Left renal pelvis (tissue), 4 donors: Measurements from ENCODE around the gene ACCS. TPM values are rescaled to one million over a fixed set of nuclear protein-coding genes. Genes with fewer than 3 reads are reported as not detected.

Experiments
- DNase-seq, 4 donors: peaks; one replicate each; pipeline ENCODE4 v3.0.0-alpha.2; 2013; ENCODE audit warnings: low read depth in 4 of 4, low spot score in 3 of 4
- polyA plus RNA-seq, 4 donors: library from polyadenylated mRNA; unstranded; fragments of 120-200 nt; gene quantifications; one replicate each; pipeline ENCODE4 v1.2.1, GENCODE V29; 2013; ENCODE audit not compliant: insufficient read length in 4 of 4

ACCS gene
- polyA plus RNA-seq, 4 donors: 19.6 to 52.3 (median 40.5) TPM

DNA sequence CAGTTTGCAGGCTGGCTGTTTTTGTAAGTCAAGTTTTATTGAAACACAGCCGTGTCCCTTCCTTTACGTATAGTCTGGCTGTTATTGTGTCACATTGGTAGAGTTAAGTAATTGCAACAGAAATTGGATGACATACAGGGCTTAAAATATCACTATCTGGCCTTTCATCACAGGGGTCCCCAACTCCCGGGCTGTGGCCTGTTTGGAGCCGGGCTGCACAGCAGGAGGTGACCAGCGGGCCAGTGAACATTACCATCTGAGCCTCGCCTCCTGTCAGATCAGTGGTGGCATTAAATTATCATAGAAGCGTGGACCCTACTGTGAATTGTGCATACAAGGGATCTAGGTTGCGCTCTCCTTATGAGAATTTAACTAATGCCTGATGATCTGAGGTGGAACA lies 61.1 kb downstream of the ACCS start:
- DNase-seq: no peak

DNA sequence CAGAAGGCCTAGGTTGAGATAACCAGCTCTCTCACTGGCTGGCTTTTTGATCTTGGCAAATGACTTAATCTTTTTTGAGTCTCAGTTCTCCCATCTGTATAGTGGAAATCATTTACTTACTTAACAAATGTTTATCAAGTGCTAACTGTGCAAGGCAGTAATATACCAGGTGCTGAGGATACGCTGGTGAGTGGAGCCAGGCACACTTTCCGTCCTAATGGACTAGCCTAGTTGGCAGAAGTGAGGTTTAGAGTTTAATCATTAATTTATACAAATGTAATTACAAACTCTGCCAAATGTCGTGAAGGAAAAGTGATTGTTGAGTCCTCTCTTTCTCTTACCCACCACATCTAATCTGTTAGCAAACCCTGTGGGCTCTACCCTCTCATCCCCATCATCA lies 62.7 kb downstream of the ACCS start:
- DNase-seq: no peak

DNA sequence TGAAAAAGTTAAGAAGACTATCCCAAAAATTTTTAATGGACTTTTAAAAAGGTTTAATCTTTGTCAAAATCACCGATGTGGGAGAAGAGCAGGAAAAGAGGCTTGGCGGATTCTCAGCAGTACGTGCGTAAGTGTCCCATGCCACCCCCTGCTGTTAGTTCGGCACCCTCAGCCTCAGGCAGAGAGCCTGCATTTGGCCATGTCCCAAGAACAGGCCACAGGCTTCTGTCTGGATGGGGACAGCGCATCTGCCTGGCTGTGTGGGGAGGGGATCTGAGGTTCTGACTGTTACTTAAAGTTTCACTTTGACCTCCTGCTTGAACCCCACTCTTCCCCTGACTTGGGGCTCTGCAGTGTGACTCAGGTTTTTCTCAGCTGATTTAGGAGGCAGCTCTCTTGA lies 64.7 kb downstream of the ACCS start:
- DNase-seq: no peak

DNA sequence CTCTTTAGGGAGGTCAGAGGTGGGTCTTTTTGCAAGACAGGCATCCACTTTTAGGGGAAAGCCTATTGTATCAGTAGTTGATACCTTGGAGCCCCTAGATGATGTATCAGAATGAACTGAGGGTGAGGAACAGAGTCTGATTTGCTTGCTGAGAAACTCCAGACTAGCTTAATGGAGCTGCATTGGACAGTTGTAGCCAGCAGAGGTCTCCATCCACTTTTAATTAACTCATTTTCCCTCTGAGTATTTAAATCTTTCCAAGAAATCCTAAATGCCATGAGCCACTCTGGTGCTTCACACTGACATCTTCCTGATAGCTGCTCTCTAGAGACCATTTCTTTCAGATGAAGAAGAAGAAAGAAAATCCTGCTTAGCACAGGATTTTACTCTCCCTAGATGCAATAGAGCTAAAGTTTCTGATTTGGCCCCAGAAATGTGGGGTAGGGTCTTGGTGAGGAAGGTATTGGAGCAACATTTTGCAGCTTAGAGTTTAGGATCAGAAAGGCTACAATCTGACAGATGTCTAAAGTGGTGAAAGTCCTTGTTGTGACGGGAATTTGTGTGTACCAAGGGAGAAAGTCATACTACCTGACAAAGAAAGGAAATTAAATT lies 67.4 kb downstream of the ACCS start:
- no peak for DNase-seq

Other genes with a start within 250 kb of the ACCS start
- gene ALKBH3, start 185.4 kb upstream of the ACCS start, polyA plus RNA-seq: 10 to 100 TPM; 30.5 to 39.2 (median 32.3) TPM
- 10 to 100 TPM in 1 of 4 donors, 1 to 10 TPM in 3; 5.2 to 14.4 (median 8.6) TPM for gene C11orf96, start 123.6 kb upstream of the ACCS start, polyA plus RNA-seq
- under 1 TPM in 2 of 4 donors, not detected in 2; 0.14 to 0.16 TPM for gene ACCSL, start 18.3 kb upstream of the ACCS start, polyA plus RNA-seq
- gene EXT2, start 29.4 kb downstream of the ACCS start, polyA plus RNA-seq: 100 to 1,000 TPM in 1 of 4 donors, 10 to 100 TPM in 3; 64.3 to 103 (median 74.3) TPM
- gene ALX4, start 243.9 kb downstream of the ACCS start, polyA plus RNA-seq: under 1 TPM; 0.06 to 0.34 (median 0.12) TPM